ENCODE measurements around the gene MARCHF3.

Gene MARCHF3

GRCh38 chr5:126959188-126959587, 71.2 kb downstream of the MARCHF3 start:
- no peak overlapping the region for H3K4me3 ChIP-seq (ENCODE audit: low read length)
- DNase-seq (ENCODE audit: low read depth) = no peak
- TF ChIP-seq, protein P1, sequence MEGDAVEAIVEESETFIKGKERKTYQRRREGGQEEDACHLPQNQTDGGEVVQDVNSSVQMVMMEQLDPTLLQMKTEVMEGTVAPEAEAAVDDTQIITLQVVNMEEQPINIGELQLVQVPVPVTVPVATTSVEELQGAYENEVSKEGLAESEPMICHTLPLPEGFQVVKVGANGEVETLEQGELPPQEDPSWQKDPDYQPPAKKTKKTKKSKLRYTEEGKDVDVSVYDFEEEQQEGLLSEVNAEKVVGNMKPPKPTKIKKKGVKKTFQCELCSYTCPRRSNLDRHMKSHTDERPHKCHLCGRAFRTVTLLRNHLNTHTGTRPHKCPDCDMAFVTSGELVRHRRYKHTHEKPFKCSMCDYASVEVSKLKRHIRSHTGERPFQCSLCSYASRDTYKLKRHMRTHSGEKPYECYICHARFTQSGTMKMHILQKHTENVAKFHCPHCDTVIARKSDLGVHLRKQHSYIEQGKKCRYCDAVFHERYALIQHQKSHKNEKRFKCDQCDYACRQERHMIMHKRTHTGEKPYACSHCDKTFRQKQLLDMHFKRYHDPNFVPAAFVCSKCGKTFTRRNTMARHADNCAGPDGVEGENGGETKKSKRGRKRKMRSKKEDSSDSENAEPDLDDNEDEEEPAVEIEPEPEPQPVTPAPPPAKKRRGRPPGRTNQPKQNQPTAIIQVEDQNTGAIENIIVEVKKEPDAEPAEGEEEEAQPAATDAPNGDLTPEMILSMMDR (conservative IDR thresholded peaks at IDR 0.05; ENCODE audit: low read depth, low read length) = no peak

DNA sequence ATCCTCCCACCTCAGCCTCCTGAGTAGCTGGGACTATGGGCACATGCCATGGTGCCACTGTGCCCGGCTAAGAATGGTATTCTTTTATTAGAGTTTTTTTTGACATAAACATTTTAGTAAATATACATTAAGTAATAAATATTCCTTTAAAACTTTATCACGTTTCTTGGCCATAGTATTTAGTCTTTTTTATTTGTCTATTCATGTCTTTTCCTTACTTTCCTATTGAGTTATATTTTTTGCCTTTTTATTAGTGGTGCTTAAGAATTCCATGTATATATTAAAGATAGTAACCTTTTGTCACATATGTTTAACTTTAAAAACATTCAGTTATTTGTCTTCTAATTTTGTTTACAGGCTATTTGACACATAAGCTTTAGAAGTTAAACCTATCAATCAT, 73.4 kb downstream of the MARCHF3 start:
- TF ChIP-seq, protein P1 (conservative IDR thresholded peaks at IDR 0.05; ENCODE audit: low read depth, low read length) = no peak
- no peak overlapping the region for H3K4me3 ChIP-seq (ENCODE audit: low read length)
- no peak for DNase-seq (ENCODE audit: low read depth)

DNA sequence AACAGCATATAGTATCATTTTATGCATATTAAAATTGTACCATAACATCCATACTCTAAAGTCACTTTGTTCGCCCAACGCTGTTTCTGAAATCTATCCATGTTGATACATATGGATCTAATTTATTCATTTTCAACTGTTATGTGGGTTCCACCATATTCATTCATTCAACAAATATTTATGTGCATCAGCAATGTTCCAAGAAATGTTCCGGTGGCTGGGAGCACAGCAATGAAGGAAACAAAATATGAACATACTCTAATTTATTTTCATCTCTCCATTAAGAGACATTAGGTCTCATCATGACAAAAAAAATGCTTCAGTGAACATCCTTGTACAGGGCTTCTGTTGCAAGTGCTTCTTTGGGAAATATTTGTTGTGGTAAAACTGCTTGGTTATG, 75.4 kb downstream of the MARCHF3 start:
- no peak overlapping the region for H3K4me3 ChIP-seq (ENCODE audit: low read length)
- TF ChIP-seq, protein P1 (conservative IDR thresholded peaks at IDR 0.05; ENCODE audit: low read depth, low read length) = no peak
- no peak for DNase-seq (ENCODE audit: low read depth)

DNA sequence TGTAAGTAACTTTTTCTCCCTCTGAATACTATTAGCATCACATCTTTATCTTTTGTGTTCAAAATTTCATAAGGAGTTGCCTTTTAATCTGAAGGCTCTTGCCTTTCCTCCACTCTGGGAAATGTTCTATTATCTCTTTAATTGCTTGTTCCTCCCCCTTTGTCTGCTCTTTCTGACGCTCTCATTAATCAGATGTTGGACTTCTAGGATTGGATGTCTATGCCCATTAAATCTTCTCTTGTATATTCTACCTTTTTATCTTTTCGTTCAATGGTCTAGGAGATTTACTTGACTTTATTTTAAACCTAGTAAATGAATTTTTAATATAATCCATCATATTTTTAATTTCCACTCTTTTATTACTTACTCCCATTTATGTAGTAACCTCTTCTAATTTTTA, 76.7 kb downstream of the MARCHF3 start:
- DNase-seq (ENCODE audit: low read depth) = no peak
- no peak overlapping the region for H3K4me3 ChIP-seq (ENCODE audit: low read length)
- TF ChIP-seq, protein P1 (conservative IDR thresholded peaks at IDR 0.05; ENCODE audit: low read depth, low read length) = no peak

GRCh38 chr5:126949475-126949874, 80.9 kb downstream of the MARCHF3 start:
- DNase-seq (ENCODE audit: low read depth) = no peak
- TF ChIP-seq, protein P1 (conservative IDR thresholded peaks at IDR 0.05; ENCODE audit: low read depth, low read length) = no peak
- H3K4me3 ChIP-seq (ENCODE audit: low read length) = no peak overlapping the region

- H3K4me3 ChIP-seq (ENCODE audit: low read length) = no peak overlapping the region
- TF ChIP-seq, protein P1 (conservative IDR thresholded peaks at IDR 0.05; ENCODE audit: low read depth, low read length) = no peak
- no peak for DNase-seq (ENCODE audit: low read depth)
Observed at GRCh38 chr5:126948453-126948852, 81.9 kb downstream of the MARCHF3 start.

GRCh38 chr5:126948011-126948355, 82.4 kb downstream of the MARCHF3 start:
- DNase-seq (ENCODE audit: low read depth) = no peak
- TF ChIP-seq, protein P1 (conservative IDR thresholded peaks at IDR 0.05; ENCODE audit: low read depth, low read length) = no peak
- no peak overlapping the region for H3K4me3 ChIP-seq (ENCODE audit: low read length)
